Measurements from ENCODE around the gene OSBPL3. TPM values are rescaled to one million over a fixed set of nuclear protein-coding genes. Genes with fewer than 3 reads are reported as not detected.
A peak's percentile ranks its signal among the peaks of the same experiment; 100 is the strongest.

Gene OSBPL3
- total RNA-seq, 1 experiment from 2014 or later = 8.6 TPM

GRCh38 chr7:24881623-24882022, 98.4 kb downstream of the OSBPL3 start:
- peak; percentile 41 for DNase-seq
- Histone ChIP-seq H2BK5ac (ENCODE audit: insufficient read length, low read length) (no peak overlapping the region), H3K79me1 (ENCODE audit: insufficient read depth, low read depth, low read length, poor library complexity, severe bottlenecking) (no peaks in the 10 kb centered on the region), H3T11ph (ENCODE audit: low read length) (no peak overlapping the region), H3K79me2 (ENCODE audit: insufficient read depth, low read length) (no peaks in the 10 kb centered on the region), H4K91ac (ENCODE audit: insufficient read length, low read depth, low read length) (no peak overlapping the region), H2AFZ (ENCODE audit: low read length) (no peak overlapping the region), H3K27me3 (ENCODE audit: insufficient read depth, low read length) (no peaks in the 10 kb centered on the region), H4K5ac (ENCODE audit: insufficient read length, low read depth, low read length) (no peak overlapping the region), H2BK12ac (ENCODE audit: insufficient read length, low read depth, low read length) (no peak overlapping the region), H3K4me1 (ENCODE audit: insufficient read depth, low read length) (peaks cover 19% of the 10 kb centered on the region), H2BK15ac (ENCODE audit: low read depth, low read length) (no peak overlapping the region), H4K20me1 (ENCODE audit: control insufficient read depth, insufficient read depth, insufficient read length) (no peaks in the 10 kb centered on the region), H3K18ac (ENCODE audit: insufficient read length, low read depth, low read length) (no peak overlapping the region), H2BK120ac (ENCODE audit: low read depth, low read length, poor library complexity, severe bottlenecking) (no peak overlapping the region), H3K23ac (ENCODE audit: insufficient read length, low read depth, low read length) (no peak overlapping the region), H2AK5ac (ENCODE audit: insufficient read length, low read length) (no peak overlapping the region), H2BK20ac (ENCODE audit: low read depth, low read length, poor library complexity, severe bottlenecking) (no peak overlapping the region), H3K56ac (ENCODE audit: insufficient read length, low read depth, low read length) (no peak overlapping the region), H3K14ac (ENCODE audit: insufficient read depth, low read length) (no peak overlapping the region), H3K9ac (ENCODE audit: extremely low read depth, insufficient read length, low read length) (no peak overlapping the region), H3K23me2 (ENCODE audit: insufficient read length, low read depth, low read length, poor library complexity, severe bottlenecking) (no peaks in the 10 kb centered on the region), H3K27ac (ENCODE audit: insufficient read length, low read depth, low read length) (no peak overlapping the region), H3K9me3 (ENCODE audit: control insufficient read depth, low read depth, low read length) (no peaks in the 10 kb centered on the region), H4K8ac (replicated peaks; ENCODE audit: insufficient read length, low read depth, low read length) (no peak overlapping the region), H3K4me2 (ENCODE audit: insufficient read depth, insufficient read length, low read length) (no peak overlapping the region), H3K4ac (ENCODE audit: low read depth, low read length) (no peak overlapping the region)
- Mint-ChIP-seq H3K27ac (no peak overlapping the region), H3K27me3 (ENCODE audit: low read depth) (no peaks in the 10 kb centered on the region), H3K36me3 (ENCODE audit: insufficient read depth in 1 of 3, low read depth in 3 of 3) (peaks cover 0 to 4% (median 2%) of the 10 kb centered on the region in 3 experiments; a peak in 1 of 7 replicates), H3K4me3 (no peak overlapping the region), H3K9me3 (no peaks in the 10 kb centered on the region), H3K4me1 (peaks cover 46 to 54% of the 10 kb centered on the region in 2 experiments)
- peak; percentile 55; the same call in 2 of the 3 replicates for TF ChIP-seq CTCF (conservative IDR thresholded peaks at IDR 0.05)
- WGBS (ENCODE audit: extremely low coverage, insufficient read length, low lambda C conversion rate) = no CpG with 5 or more reads among the region's 4 CpGs

Measured in H9 (cell line).